Stimulated activated effector memory CD8-positive, alpha-beta T cell treated with anti-CD3 and anti-CD28 coated beads, Interleukin-12 subunit alpha, Interleukin-12 subunit beta, amount 100 ng/mL, for 72 hours (primary cell): Measurements from ENCODE around the gene SCP2D1.
A peak's percentile ranks its signal among the peaks of the same experiment; 100 is the strongest.
"Not testable (repeated sequence)": the region's sequence is repeated elsewhere in the genome, so short reads cannot be mapped to it uniquely, and the experiment has no call there.

Experiments used
- ATAC-seq: fragments of 150-1000 bp; cut with Tn5 transposase; 2 replicates; pipeline ENCODE4 v1.10.0; 2021
- DNase-seq, 2 donors: peaks; one replicate each; pipeline ENCODE4 v3.0.0; 2021 to 2022; ENCODE audit warnings: low spot score in 2 of 2
- H3K27ac Mint-ChIP-seq: one replicate; pipeline ENCODE4 v1.8.0; 2022; ENCODE audit warnings: mild to moderate bottlenecking, mixed read lengths
- H3K36me3 Mint-ChIP-seq: one replicate; pipeline ENCODE4 v1.8.0; 2022; ENCODE audit warnings: mild to moderate bottlenecking, mixed read lengths
- H3K4me1 Mint-ChIP-seq: one replicate; pipeline ENCODE4 v1.8.0; 2022; ENCODE audit warnings: mixed read lengths
- H3K4me3 Mint-ChIP-seq: one replicate; pipeline ENCODE4 v1.8.0; 2022; ENCODE audit warnings: mild to moderate bottlenecking, mixed read lengths
- H3K9me3 Mint-ChIP-seq: one replicate; pipeline ENCODE4 v1.8.0; 2022; ENCODE audit warnings: mixed read lengths

Gene SCP2D1

DNA sequence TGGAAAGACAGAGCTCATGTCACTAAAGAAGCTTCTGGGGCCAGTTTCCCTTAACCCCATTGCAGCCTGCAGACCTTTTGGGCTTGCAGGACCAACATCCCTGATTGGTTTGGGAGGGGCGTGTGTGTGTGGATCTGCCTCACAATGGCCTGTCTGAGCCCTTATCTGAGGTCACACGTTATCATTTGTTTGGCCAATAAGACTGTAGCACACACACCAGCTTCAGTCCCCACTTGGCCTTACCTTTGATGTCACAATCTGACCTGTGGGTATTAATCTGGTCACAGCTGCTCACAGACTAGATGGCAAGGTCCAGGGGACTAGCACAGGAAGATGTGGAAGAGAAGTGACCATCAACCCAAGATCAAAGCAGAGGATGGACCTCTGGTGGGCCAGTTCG lies at the start of gene SCP2D1:
TSS of gene SCP2D1 (plus strand) at position 301 of the 400 bp plus-strand sequence. CDS start at position 334, 33 bp downstream.
- no peak within 1 kb of the TSS for H3K4me3 Mint-ChIP-seq
- H3K27ac Mint-ChIP-seq: no peak within 1 kb of the TSS
- no peaks in the 10 kb centered on the region for H3K9me3 Mint-ChIP-seq
- DNase-seq (no peak), ATAC-seq (no peak)
- no peaks in the 10 kb centered on the region for H3K4me1 Mint-ChIP-seq
- no peaks in the 10 kb centered on the region for H3K36me3 Mint-ChIP-seq

DNA sequence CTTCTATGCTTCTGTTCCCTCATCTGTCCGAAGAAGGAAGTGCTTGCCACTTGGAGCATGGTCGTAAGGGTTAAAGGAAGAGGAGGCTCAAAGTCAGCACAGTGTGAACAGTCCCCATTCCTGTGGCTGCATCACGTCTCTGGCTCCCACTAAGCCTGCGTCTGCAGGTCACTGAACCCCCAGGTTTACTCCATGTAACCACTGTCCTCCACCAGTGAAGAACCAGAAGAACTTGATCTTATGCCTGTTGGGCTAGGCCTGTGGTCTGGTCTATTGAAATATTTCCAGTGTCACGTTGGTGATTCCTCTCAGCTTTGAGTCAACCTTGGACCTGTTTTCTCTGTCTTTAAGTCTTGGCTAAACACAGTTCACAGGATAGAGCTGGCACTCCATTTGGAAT lies 45.9 kb upstream of the SCP2D1 start:
- ATAC-seq: no peak
- no peak overlapping the region for H3K4me3 Mint-ChIP-seq
- no peaks in the 10 kb centered on the region for H3K9me3 Mint-ChIP-seq
- H3K27ac Mint-ChIP-seq: no peak overlapping the region
- no peak for DNase-seq
- H3K36me3 Mint-ChIP-seq: peaks cover 6% of the 10 kb centered on the region
- H3K4me1 Mint-ChIP-seq: no peaks in the 10 kb centered on the region

DNA sequence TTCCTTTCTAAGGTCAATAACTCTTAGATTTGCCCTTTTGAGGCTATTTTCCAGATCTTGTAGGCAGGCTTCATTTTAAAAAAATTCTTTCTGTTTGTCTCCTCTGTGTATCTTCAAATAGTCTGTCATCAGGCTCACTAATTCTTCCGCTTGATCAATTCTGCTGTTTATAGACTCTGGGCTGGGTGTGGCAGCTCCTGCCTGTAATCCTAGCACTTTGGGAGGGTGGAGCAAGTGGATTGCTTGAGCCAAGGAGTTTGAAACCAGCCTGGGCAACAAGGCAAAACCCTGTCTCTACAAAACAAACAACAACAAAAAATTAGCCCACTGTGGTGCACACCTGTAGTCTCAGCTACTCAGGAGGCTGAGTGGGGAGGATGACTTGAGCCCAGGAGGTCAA lies 40.0 kb upstream of the SCP2D1 start:
- Mint-ChIP-seq H3K4me3 (no peak overlapping the region), H3K9me3 (no peaks in the 10 kb centered on the region), H3K4me1 (no peaks in the 10 kb centered on the region), H3K36me3 (no peaks in the 10 kb centered on the region), H3K27ac (no peak overlapping the region)
- ATAC-seq: no peak
- DNase-seq: no peak

DNA sequence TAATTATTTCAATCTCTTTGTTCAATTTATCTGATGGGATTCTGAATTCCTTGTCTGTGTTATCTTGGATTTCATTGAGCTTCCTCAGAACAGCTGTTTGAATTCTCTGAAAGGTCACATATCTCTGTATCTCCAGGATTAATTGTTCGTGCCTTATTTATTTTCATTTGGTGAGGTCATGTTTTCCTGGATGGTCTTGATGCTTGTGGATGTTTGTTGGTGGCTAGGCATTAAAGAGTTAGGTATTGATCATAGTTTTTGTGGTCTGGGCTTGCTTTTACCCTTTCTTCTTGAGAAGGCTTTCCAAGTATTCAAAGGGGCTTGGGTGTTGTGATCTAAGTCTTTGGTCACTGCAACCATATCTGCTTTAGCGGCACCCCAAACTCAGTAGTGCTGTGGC lies 39.4 kb upstream of the SCP2D1 start:
- Mint-ChIP-seq H3K9me3 (no peaks in the 10 kb centered on the region), H3K4me1 (no peaks in the 10 kb centered on the region), H3K36me3 (no peaks in the 10 kb centered on the region), H3K4me3 (no peak overlapping the region), H3K27ac (no peak overlapping the region)
- no peak for DNase-seq
- no peak for ATAC-seq

DNA sequence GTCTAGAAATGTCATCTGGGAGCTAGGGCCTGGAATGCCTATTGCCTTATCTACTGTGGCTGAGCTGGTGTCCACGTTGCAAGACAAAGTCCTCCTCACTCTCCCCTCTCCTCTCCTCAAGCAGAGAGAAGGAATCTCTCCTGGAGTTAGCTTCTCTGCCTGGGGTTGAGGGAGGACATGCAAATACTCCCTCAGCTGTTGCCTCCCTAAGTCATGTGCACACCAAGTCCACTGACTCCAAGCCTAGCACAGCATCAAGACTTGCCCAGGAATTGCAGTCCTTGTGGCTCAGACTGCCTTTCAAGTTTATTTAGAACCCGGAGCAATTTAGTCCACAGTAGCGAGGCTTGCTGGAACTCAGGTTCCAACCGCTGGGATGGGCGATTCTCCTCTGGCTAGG lies 38.0 kb upstream of the SCP2D1 start:
- ATAC-seq (no peak), DNase-seq (no peak)
- Mint-ChIP-seq H3K4me3 (no peak overlapping the region), H3K36me3 (no peaks in the 10 kb centered on the region), H3K4me1 (no peaks in the 10 kb centered on the region), H3K27ac (no peak overlapping the region), H3K9me3 (no peaks in the 10 kb centered on the region)

DNA sequence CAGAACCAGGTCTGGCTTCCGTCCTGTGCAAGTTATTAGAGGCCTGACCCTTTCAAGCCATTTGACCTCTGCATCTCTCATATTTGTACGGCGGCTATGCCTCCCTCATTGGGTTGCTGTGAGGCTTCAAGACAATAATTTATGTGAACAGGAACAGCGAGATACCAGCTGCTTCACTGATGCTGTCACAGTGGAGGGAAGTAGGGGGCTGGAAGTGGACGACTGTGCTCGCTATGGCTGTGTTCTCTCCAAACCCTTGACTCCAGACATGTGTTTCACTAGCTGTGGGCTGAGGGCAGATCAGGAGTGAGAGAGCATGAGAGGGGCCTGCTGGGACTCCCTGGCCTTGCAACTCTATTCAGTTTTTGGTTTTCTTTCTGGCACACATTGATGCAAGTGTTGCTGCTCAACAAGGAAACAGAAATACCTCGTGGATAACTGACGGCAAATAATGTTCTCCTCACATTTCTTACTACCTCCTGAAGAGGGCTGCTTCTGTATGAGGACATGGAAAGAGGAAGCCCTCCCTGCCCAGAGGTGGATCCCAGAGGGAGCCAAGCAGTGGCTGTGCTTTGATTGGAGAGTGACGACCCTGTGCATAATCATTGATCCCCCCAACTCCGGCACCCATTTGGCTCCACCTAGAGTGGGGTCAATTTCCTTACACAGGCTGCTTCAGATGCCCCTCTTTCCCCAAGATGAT lies 34.7 kb upstream of the SCP2D1 start:
- H3K9me3 Mint-ChIP-seq: no peaks in the 10 kb centered on the region
- DNase-seq (peak in 1 of 2 donors; percentile 28), ATAC-seq (no peak)
- H3K36me3 Mint-ChIP-seq: no peaks in the 10 kb centered on the region
- no peak overlapping the region for H3K4me3 Mint-ChIP-seq
- H3K4me1 Mint-ChIP-seq: no peaks in the 10 kb centered on the region
- H3K27ac Mint-ChIP-seq: no peak overlapping the region

DNA sequence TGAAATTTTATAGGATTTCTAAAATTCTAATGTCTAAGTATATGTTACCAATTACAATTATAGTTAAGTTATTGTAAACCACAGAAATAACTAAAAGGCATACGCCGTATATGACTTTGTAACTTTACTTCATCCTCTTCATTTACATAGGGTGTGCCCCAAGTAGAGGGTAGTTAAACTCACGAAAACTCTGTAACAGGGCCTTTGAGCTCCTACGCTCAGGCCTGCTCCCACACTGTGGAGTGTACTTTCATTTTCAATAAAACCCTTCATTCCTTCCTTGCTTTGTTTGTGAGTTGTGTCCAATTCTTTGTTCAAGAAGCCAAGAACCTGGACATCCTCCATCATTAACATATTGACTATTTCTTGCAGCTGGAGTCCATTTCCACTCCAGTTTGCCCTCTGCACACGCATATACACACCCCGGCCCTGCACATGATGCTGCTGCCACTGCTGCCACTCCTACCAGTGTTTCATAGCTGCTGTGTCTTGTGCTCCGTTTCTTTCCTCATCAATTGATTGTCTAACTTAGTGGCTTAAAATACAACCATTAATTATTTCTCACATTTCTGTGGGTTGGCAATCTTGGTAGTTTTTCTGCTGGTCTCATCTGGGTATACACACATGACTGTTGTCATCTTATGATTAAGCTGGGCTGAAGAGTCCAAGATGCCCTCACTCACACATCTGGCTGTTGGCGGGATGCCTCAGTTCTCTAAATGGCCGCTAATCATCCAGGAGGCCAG lies 33.0 kb upstream of the SCP2D1 start:
- H3K4me3 Mint-ChIP-seq: no peak overlapping the region
- H3K9me3 Mint-ChIP-seq: no peaks in the 10 kb centered on the region
- H3K27ac Mint-ChIP-seq: no peak overlapping the region
- DNase-seq (peak in 1 of 2 donors; percentile 10), ATAC-seq (no peak)
- no peaks in the 10 kb centered on the region for H3K4me1 Mint-ChIP-seq
- H3K36me3 Mint-ChIP-seq: no peaks in the 10 kb centered on the region

DNA sequence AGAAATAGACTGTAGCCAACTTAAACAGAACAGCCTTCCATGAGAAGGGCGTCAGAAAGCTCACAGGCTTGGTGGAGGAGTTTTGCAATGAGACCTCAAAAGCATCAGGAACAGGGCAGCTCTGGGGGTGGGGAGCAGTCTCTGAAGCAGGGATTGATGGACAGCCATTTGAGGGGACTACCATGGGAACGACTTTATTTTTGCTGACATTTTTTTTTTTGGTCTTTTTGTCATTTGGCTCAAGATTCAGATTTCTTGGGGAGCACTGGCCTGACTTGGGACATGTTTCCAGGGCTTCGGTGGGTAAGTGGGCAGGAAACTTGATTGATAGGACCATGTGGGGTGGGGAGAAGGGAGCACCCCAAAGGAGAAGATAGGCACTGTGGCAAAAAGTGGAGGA lies 32.1 kb upstream of the SCP2D1 start:
- Mint-ChIP-seq H3K4me1 (no peaks in the 10 kb centered on the region), H3K27ac (no peak overlapping the region), H3K9me3 (no peaks in the 10 kb centered on the region), H3K4me3 (no peak overlapping the region), H3K36me3 (no peaks in the 10 kb centered on the region)
- peak in 1 of 2 donors; percentile 34 for DNase-seq
- no peak for ATAC-seq

DNA sequence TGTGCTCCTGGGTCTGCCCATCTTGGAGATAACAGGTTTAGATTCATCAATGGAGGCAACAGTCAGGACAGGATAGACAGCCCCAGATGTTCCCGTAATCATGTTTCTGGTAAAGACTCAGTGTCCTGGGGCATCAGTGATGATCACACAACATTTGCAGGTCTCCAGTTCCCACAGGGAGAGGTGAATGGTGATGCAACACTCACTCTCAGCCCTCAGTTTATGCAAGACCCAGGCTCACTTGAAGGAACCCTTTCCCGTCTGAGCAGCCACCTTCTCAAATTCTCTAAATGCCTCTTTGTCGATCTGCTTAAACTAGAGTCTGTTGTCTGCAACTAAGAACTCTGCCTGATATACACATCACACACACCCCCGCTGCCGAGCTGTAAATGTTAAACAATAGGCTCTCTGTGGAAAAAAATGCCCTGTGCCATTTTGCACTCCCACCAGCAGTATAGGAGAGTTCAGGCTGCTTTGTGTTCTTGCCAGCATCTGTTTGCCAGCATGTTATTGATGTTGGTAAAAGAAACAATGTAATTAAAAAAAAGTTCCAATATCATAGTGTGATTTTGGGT lies 30.1 kb upstream of the SCP2D1 start:
- Mint-ChIP-seq H3K4me3 (no peak overlapping the region), H3K36me3 (no peaks in the 10 kb centered on the region), H3K9me3 (no peaks in the 10 kb centered on the region), H3K27ac (no peak overlapping the region), H3K4me1 (no peaks in the 10 kb centered on the region)
- no peak for DNase-seq
- ATAC-seq: no peak

DNA sequence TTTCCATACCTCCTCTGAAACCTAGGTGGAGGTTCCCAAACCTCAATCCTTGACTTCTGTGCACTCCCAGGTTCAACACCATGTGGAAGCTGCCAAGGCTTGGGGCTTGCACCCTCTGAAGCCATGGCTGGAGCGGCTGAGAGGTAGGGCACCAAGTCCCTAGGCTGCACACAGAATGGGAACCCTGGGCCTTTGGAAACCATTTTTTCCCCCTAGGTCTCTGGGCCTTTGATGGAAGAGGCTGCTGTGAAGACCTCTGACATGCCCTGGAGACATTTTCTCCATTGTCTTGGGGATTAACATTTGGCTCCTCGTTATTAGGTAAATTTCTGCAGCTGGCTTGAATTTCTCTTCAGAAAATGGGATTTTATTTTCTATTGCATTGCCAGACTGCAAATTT lies 26.5 kb upstream of the SCP2D1 start:
- not testable (repeated sequence) for H3K9me3 Mint-ChIP-seq, H3K4me3 Mint-ChIP-seq, H3K27ac Mint-ChIP-seq, ATAC-seq, DNase-seq, H3K36me3 Mint-ChIP-seq, H3K4me1 Mint-ChIP-seq

DNA sequence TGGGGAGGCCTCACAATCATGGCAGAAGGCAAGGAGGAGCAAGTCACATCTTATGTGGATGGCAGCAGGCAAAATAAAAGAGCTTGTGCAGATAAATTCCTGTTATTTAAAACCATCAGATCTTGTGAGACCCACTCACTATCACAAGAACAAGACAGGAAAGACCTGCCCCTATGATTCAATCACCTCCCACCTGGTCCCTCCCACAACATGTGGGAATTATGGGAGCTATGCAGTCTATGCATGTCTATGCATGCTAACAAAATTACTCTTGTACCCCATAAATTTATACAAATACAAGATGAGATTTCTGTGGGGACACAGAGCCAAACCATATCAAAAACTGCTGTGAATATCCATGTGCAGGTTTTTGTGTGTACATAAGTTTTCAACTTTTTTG lies 25.6 kb upstream of the SCP2D1 start:
- no peak overlapping the region for H3K27ac Mint-ChIP-seq
- no peak overlapping the region for H3K4me3 Mint-ChIP-seq
- ATAC-seq (no peak), DNase-seq (no peak)
- no peaks in the 10 kb centered on the region for H3K9me3 Mint-ChIP-seq
- no peaks in the 10 kb centered on the region for H3K4me1 Mint-ChIP-seq
- no peaks in the 10 kb centered on the region for H3K36me3 Mint-ChIP-seq

DNA sequence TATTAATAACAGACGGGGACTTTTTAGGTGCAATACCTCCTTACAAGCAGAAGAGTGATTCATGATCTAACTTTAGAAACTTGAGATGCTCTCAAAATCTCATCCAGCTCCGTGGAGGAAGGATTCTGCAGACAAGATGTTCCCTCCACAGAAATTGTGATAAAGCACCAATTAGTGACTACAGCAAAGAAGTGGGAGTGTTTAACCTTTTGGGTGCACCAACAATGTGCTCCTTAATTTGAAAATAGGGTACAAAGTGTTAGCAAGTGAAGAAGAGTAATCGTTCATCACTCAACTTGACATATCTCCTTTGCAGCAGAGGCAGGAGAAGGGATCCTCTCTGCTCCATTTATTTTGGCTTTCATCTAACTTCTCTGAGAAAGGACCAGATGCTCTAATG lies 22.8 kb upstream of the SCP2D1 start:
- peaks cover 18% of the 10 kb centered on the region for H3K4me1 Mint-ChIP-seq
- H3K36me3 Mint-ChIP-seq: no peaks in the 10 kb centered on the region
- H3K27ac Mint-ChIP-seq: no peak overlapping the region
- no peak overlapping the region for H3K4me3 Mint-ChIP-seq
- DNase-seq: no peak
- no peak for ATAC-seq
- no peaks in the 10 kb centered on the region for H3K9me3 Mint-ChIP-seq

DNA sequence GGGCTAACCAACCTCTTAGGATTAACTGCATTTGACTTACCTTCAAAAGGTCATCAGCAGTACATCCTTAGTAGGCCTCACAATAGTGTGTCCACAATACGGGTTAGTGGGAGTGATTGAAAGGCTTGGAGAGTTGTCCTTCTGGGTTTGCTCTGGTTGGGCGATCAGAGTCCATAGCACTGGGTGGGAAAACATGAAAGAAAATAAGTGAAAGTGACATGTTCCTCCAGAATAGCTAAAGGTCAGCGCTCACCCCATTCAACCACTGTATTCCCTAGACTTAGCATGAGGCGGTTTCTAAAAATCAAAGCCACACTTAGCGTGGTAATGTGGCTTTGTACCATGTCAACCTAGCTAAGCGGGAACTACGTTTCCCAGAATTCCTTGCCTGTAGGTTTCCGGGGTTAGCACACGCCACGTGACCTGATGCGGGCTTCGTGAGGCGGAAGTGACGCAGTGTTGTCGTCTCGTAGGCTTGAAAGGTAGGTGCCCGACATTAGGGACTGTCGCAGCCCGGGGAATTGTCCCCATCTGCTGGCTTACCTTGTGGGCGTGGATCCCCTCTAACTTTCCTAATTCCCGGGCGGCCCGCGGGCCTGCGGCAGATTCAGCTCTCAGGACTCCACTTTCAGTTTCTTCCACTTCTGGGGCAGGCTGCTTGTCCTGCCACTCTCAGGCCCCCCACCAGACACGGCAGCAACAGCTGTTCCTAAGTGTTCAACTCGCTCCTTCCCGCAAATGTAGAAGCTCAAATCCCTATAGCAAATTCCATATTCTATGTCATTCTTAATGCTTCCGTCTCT lies 19.8 kb upstream of the SCP2D1 start:
- Mint-ChIP-seq H3K27ac (peak overlapping the region; percentile 96), H3K4me3 (peak overlapping the region; percentile 84), H3K36me3 (no peaks in the 10 kb centered on the region), H3K9me3 (no peaks in the 10 kb centered on the region), H3K4me1 (peaks cover 18% of the 10 kb centered on the region)
- DNase-seq (peak; percentile 49 to 86), ATAC-seq (peak; percentile 97)

DNA sequence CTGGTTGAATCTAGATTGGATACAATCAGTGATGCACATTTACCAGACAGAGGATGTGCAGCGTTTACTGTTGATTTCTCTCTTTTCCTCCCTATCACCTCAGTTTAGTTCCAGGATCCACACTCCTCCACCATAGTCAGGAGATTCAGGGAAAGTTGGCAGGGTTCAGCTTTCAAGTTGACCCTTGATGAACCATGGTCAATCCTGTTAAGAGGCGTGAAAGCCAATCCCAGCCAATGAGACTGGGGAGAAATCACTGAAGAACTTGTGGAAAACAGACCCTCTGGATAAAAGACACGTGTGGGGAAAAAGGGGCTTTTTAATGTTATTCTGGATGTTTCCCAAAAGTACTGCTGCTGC lies 19.2 kb upstream of the SCP2D1 start:
- Mint-ChIP-seq H3K27ac (peak overlapping the region; percentile 96), H3K4me1 (peaks cover 18% of the 10 kb centered on the region), H3K9me3 (no peaks in the 10 kb centered on the region), H3K36me3 (no peaks in the 10 kb centered on the region), H3K4me3 (peak overlapping the region; percentile 84)
- ATAC-seq (no peak), DNase-seq (no peak)

DNA sequence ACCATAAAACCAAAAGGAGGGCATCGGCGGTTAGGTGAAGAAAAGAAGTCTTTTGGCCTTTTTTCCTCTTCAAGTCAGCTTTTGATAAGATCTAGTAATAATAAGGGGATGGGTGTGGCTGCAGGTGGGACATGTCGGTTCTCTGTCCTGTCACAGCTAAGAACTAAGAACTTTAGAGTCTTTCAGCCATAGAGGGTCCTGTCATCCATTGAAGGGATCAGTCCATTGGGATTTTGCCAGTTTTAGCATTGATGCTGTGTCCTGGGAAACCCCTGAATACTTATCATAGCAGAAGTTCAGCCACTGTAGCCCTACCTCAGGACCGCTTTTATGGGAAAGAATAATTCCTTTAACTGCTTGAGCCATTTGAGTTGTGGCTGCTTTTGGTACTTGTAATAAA lies 18.2 kb upstream of the SCP2D1 start:
- no peaks in the 10 kb centered on the region for H3K9me3 Mint-ChIP-seq
- H3K4me1 Mint-ChIP-seq: peaks cover 18% of the 10 kb centered on the region
- no peak overlapping the region for H3K27ac Mint-ChIP-seq
- ATAC-seq (no peak), DNase-seq (no peak)
- H3K4me3 Mint-ChIP-seq: no peak overlapping the region
- H3K36me3 Mint-ChIP-seq: no peaks in the 10 kb centered on the region
